Body of pancreas (tissue), 4 donors: ENCODE results near the gene KRT79. TPM values are rescaled to one million over a fixed set of nuclear protein-coding genes. Genes with fewer than 3 reads are reported as not detected.

ENCODE experiments used
- ATAC-seq: fragments of 150-250 bp; one replicate; pipeline ENCODE4 v1.9.1; 2016
- DNase-seq, 4 donors: peaks; one replicate each; pipeline ENCODE4 v3.0.0-alpha.2; 2019
- H3K27ac ChIP-seq, 4 donors: fragments of 200-600 bp; sonication (generic); 1 replicate in 3 of 4; 2 replicates in 1 of 4; pipeline versions ENCODE4 v1.5.1 to v1.6.1; 2016 to 2019; ENCODE audit warnings: mild to moderate bottlenecking in 1 of 4, mixed read lengths in 1 of 4, moderate library complexity in 1 of 4
- H3K27me3 ChIP-seq, 2 donors: fragments of 200-600 bp; sonication (generic); one replicate each; pipeline ENCODE4 v1.6.0; 2016; ENCODE audit warnings: mild to moderate bottlenecking in 1 of 2
- H3K36me3 ChIP-seq, 2 donors: fragments of 200-600 bp; sonication (generic); replicated peaks in 1 of 2; 2 replicates each; pipeline ENCODE4 v1.5.1; 2016; ENCODE audit warnings: low read depth in 2 of 2; ENCODE audit not compliant: insufficient read depth in 1 of 2
- H3K4me1 ChIP-seq: fragments of 200-600 bp; sonication (generic); one replicate; pipeline ENCODE4 v1.6.0; 2016
- H3K4me3 ChIP-seq, 2 donors: fragments of 200-600 bp; sonication (generic); 1 replicate in 1 of 2; 2 replicates in 1 of 2; pipeline ENCODE4 v1.5.1; 2016 to 2019
- H3K9me3 ChIP-seq, 3 donors: fragments of 200-600 bp; sonication (generic); 1 replicate in 2 of 3; 2 replicates in 1 of 3; pipeline ENCODE4 v1.5.1; 2016
- CTCF ChIP-seq, 7 experiments: fragments of 450-650 bp in 4 of 7; fragments of 200-600 bp in 3 of 7; sonication (generic) in 3 of 7; IDR thresholded peaks; one replicate each; pipeline ENCODE4 v1.5.1; 2016 to 2019; ENCODE audit warnings: antibody characterized with exemption in 7 of 7
- POLR2A ChIP-seq, 3 donors: fragments of 450-650 bp; IDR thresholded peaks; one replicate each; pipeline ENCODE4 v1.6.1; 2016; ENCODE audit warnings: antibody characterized with exemption in 3 of 3, mild to moderate bottlenecking in 2 of 3
- WGBS, 2 donors: methylation state at CpG; one replicate each; pipeline ENCODE4 v1.1.5; 2017; 5-methylcytosine and 5-hydroxymethylcytosine counted together
- intact Hi-C: fragments of 100-400 bp; cut with DNase I; formaldehyde crosslinking; loops from one replicate; pipeline ENCODE4 v1.15.1; 2023
- total RNA-seq, 2 donors: library from RNA; depleted of rRNA; stranded (reverse); fragments of >200 nt; gene quantifications; one replicate each; pipeline ENCODE4 v1.1.0, GENCODE V29; 2016

Gene KRT79
- total RNA-seq, 2 donors from 2014 or later: not detected

GRCh38 chr12:52836491-52837412 lies 2.6 kb upstream of the KRT79 start:
- no peaks in the 10 kb centered on the region for H3K36me3 ChIP-seq
- intact Hi-C loops: no loop called here
- TF ChIP-seq POLR2A (IDR thresholded peaks at IDR 0.05): no peak
- TF ChIP-seq CTCF (IDR thresholded peaks at IDR 0.05): no peak
- H3K27ac ChIP-seq: no peak overlapping the region
- H3K27me3 ChIP-seq: no peaks in the 10 kb centered on the region
- ATAC-seq (no peak), DNase-seq (no peak)
- WGBS, 2 donors: 77 to 83% methylated on average over 9 of the region's 9 CpGs
- no peaks in the 10 kb centered on the region for H3K9me3 ChIP-seq
- H3K4me1 ChIP-seq: no peaks in the 10 kb centered on the region
- H3K4me3 ChIP-seq: no peak overlapping the region

GRCh38 chr12:52836042-52836466 lies 1.9 kb upstream of the KRT79 start:
- Histone ChIP-seq H3K4me3 (no peak overlapping the region), H3K4me1 (no peaks in the 10 kb centered on the region), H3K36me3 (no peaks in the 10 kb centered on the region), H3K27ac (no peak overlapping the region), H3K27me3 (no peaks in the 10 kb centered on the region), H3K9me3 (no peaks in the 10 kb centered on the region)
- DNase-seq (no peak), ATAC-seq (no peak)
- intact Hi-C loops: no loop called here
- WGBS, 2 donors: 73 to 81% methylated on average over 6 to 7 of the region's 7 CpGs
- TF ChIP-seq POLR2A (IDR thresholded peaks at IDR 0.05) (no peak), CTCF (IDR thresholded peaks at IDR 0.05) (no peak)

- DNase-seq (no peak), ATAC-seq (no peak)
- no peak overlapping the region for H3K4me3 ChIP-seq
- H3K9me3 ChIP-seq: no peaks in the 10 kb centered on the region
- no peaks in the 10 kb centered on the region for H3K4me1 ChIP-seq
- no peaks in the 10 kb centered on the region for H3K36me3 ChIP-seq
- H3K27ac ChIP-seq: no peak overlapping the region
- TF ChIP-seq CTCF (IDR thresholded peaks at IDR 0.05) (no peak), POLR2A (IDR thresholded peaks at IDR 0.05) (no peak)
- WGBS, 2 donors: 64 to 76% methylated on average over 10 to 15 of the region's 15 CpGs
- H3K27me3 ChIP-seq: no peaks in the 10 kb centered on the region
- intact Hi-C loops: no loop called here
Measured at GRCh38 chr12:52835271-52836041, 1.3 kb upstream of the KRT79 start.

- no peak for DNase-seq
- H3K36me3 ChIP-seq: no peaks in the 10 kb centered on the region
- no peak overlapping the region for H3K4me3 ChIP-seq
- no peaks in the 10 kb centered on the region for H3K9me3 ChIP-seq
- no peak for ATAC-seq
- TF ChIP-seq CTCF (IDR thresholded peaks at IDR 0.05) (no peak), POLR2A (IDR thresholded peaks at IDR 0.05) (no peak)
- 17 to 61% methylated on average over 1 to 4 of the region's 4 CpGs for WGBS, 2 donors
- no peaks in the 10 kb centered on the region for H3K27me3 ChIP-seq
- H3K27ac ChIP-seq: no peak overlapping the region
- no peaks in the 10 kb centered on the region for H3K4me1 ChIP-seq
- intact Hi-C loops: no loop called here
Measured at GRCh38 chr12:52834727-52835001, 553 bp upstream of the KRT79 start.
